Measurements from ENCODE around the gene ACO2. TPM values are rescaled to one million over a fixed set of nuclear protein-coding genes. Genes with fewer than 3 reads are reported as not detected.

ACO2 gene
- total and polyA plus RNA-seq, 10 of the 15 experiments (the other 5 are each of a cell fraction or from before 2014, with no cell fraction given): 21.4 to 214 (median 88.5) TPM

- TF ChIP-seq ZBTB33 (IDR thresholded peaks at IDR 0.05): no peak
- no peak for TF ChIP-seq IRF5 (IDR thresholded peaks at IDR 0.05; ENCODE audit: borderline replicate concordance)
- peak; percentile 47 for TF ChIP-seq POLR2AphosphoS2 (IDR thresholded peaks at IDR 0.05; ENCODE audit: low read depth, low read length)
- no peak for TF ChIP-seq RBBP5 (conservative IDR thresholded peaks at IDR 0.05)
- peak; percentile 70 for TF ChIP-seq RAD21 (IDR thresholded peaks at IDR 0.05; ENCODE audit: insufficient read depth, low read depth, low read length)
- TF ChIP-seq POLR2A (IDR thresholded peaks at IDR 0.05; ENCODE audit: low read depth, low read length): peak; percentile 52; the same call in 1 of the 2 replicates
- TF ChIP-seq IKZF2 (IDR thresholded peaks at IDR 0.05): no peak
- TF ChIP-seq POLR2AphosphoS5 (IDR thresholded peaks at IDR 0.05; ENCODE audit: low read length): 0 out of 2 replicates have a peak, but pooled peaks have one; percentile 71
- no peak for TF ChIP-seq ETV6 (conservative IDR thresholded peaks at IDR 0.05 in 1 of 2, IDR thresholded peaks at IDR 0.05 in 1 of 2; ENCODE audit: borderline replicate concordance in 1 of 2, low read depth in 1 of 2)
- TF ChIP-seq ATF2 (IDR thresholded peaks at IDR 0.05; ENCODE audit: low read length): no peak
These were observed 58.2 kb downstream of the ACO2 start (continued) for GRCh38 chr22:41526830-41527799.

Measured in GM12878 (cell line).